HFF-Myc (cell line): ENCODE measurements around the gene MINK1.

Experiments
- DNase-seq: peaks from one replicate; pipeline ENCODE4 v3.0.0-alpha.2; 2011; ENCODE audit warnings: low read depth; ENCODE audit errors: extremely low read depth
- H3K4me3 ChIP-seq: replicated peaks from 2 replicates; pipeline ENCODE4 v1.5.1; 2011; ENCODE audit warnings: low read depth, mild to moderate bottlenecking, control low read depth, low read length
- CTCF ChIP-seq: IDR thresholded peaks from 2 replicates; pipeline ENCODE4 v1.5.1; 2012; ENCODE audit warnings: mild to moderate bottlenecking, low read depth, low read length, control low read depth; ENCODE audit errors: missing control alignments

MINK1 gene

GRCh38 chr17:4806456-4806776, 26.7 kb upstream of the MINK1 start:
- peak overlapping the region; percentile 65 for H3K4me3 ChIP-seq
- TF ChIP-seq CTCF, result no peak
- no peak for DNase-seq

GRCh38 chr17:4806777-4807604, 26.1 kb upstream of the MINK1 start, which contains the start of gene PLD2:
Gene PLD2, plus strand, starts transcription at chr17:4807152. Its CDS starts 621 bp downstream, at chr17:4807773.
- TF ChIP-seq CTCF, result no peak
- peak within 1 kb of the TSS; percentile 65 for H3K4me3 ChIP-seq
- DNase-seq, result no peak

GRCh38 chr17:4807605-4808377, 25.3 kb upstream of the MINK1 start:
- DNase-seq, result no peak
- peak overlapping the region; percentile 65 for H3K4me3 ChIP-seq
- TF ChIP-seq CTCF, result no peak

GRCh38 chr17:4808378-4808767, 24.8 kb upstream of the MINK1 start:
- TF ChIP-seq CTCF, result no peak
- DNase-seq, result no peak
- H3K4me3 ChIP-seq, result no peak overlapping the region

- no peak overlapping the region for H3K4me3 ChIP-seq
- TF ChIP-seq CTCF, result no peak
- no peak for DNase-seq
These were observed 22.3 kb upstream of the MINK1 start for GRCh38 chr17:4810696-4811290.

GRCh38 chr17:4811471-4811870, 21.7 kb upstream of the MINK1 start:
- no peak for TF ChIP-seq CTCF
- H3K4me3 ChIP-seq, result no peak overlapping the region
- no peak for DNase-seq
